ENCODE results near the gene OR51G2.

Gene OR51G2

GRCh38 chr11:4863876-4864275 is 55.3 kb downstream of the OR51G2 start:
- no peak for TF ChIP-seq REST (IDR thresholded peaks at IDR 0.05; ENCODE audit: insufficient read depth in 1 of 2, low read depth in 2 of 2, low read length in 2 of 2)
- TF ChIP-seq FOXP2 (optimal IDR thresholded peaks at IDR 0.05; ENCODE audit: borderline replicate concordance, extremely low read depth, extremely low read length, insufficient read depth) = no peak
- TF ChIP-seq POLR2AphosphoS5 (IDR thresholded peaks at IDR 0.05; ENCODE audit: low read depth, low read length) = no peak
- TF ChIP-seq TAF1 (IDR thresholded peaks at IDR 0.05; ENCODE audit: borderline replicate concordance, insufficient read depth, low read length) = no peak
- no peak for TF ChIP-seq SIN3A (IDR thresholded peaks at IDR 0.05; ENCODE audit: borderline replicate concordance, insufficient read depth, low read length)
